GM12878 (cell line): Measurements from ENCODE around the gene CCND2. TPM values are rescaled to one million over a fixed set of nuclear protein-coding genes. Genes with fewer than 3 reads are reported as not detected.
A peak's percentile ranks its signal among the peaks of the same experiment; 100 is the strongest.

Experiments used
- ATAC-seq: fragments of 200-7000 bp; cut with Tn5 transposase; 3 replicates; pipeline ENCODE4 v1.9.1; 2020; ENCODE audit warnings: mild to moderate bottlenecking, moderate library complexity
- BruUV-seq: library from RNA; stranded (reverse); fragments of 400-500 nt; replicated peaks from 2 replicates; lab custom pipeline; 2021; lab: Mats Ljungman, UMichigan
- CTCF ChIA-PET: fragments of 300-600 bp; sonication (Branson Sonifier 250); formaldehyde crosslinking; extraction: SDS; loops from one replicate; lab custom pipeline; 2021; ENCODE audit warnings: inconsistent platforms; lab: Yijun Ruan, JAX
- POLR2A ChIA-PET: fragments of 350-600 bp; formaldehyde crosslinking; extraction: SDS; loops from one replicate; lab custom pipeline; 2021; ENCODE audit warnings: inconsistent platforms; lab: Charles Lee
- RAD21 ChIA-PET: fragments of 300-600 bp; sonication (Branson Sonifier 250); formaldehyde crosslinking; loops from one replicate; lab custom pipeline; 2023; ENCODE audit warnings: antibody characterized with exemption; ENCODE audit not compliant: unreplicated experiment; lab: Charles Lee
- SMC1A ChIA-PET: fragments of 300-600 bp; sonication (Branson Sonifier 250); formaldehyde crosslinking; loops from one replicate; lab custom pipeline; 2023; ENCODE audit not compliant: unreplicated experiment, uncharacterized antibody; lab: Charles Lee
- DNase-seq: peaks from one replicate; pipeline ENCODE4 v3.0.0-alpha.2; 2011; ENCODE audit warnings: low read depth, low spot score
- FAIRE-seq: peaks from 3 replicates; lab custom pipeline; 2011; peaks lifted over from hg19 to GRCh38; lab: Jason Lieb, UNC
- H2AFZ ChIP-seq: 2 replicates; pipeline ENCODE4 v1.6.0; 2011; ENCODE audit warnings: low read depth, low read length, control low read depth; ENCODE audit not compliant: control insufficient read depth
- H3K27ac ChIP-seq: 2 replicates; pipeline ENCODE4 v1.5.1; 2011; ENCODE audit warnings: control low read depth; ENCODE audit not compliant: control insufficient read depth, insufficient read depth
- H3K27me3 ChIP-seq, 2 experiments: replicated peaks in 1 of 2; 2 replicates each; pipeline versions ENCODE4 v1.6.0 to v1.6.1; 2011; ENCODE audit warnings: low read length in 1 of 2; ENCODE audit not compliant: control insufficient read depth in 2 of 2, insufficient read depth in 2 of 2
- H3K36me3 ChIP-seq, 2 experiments: 2 replicates each; pipeline ENCODE4 v1.5.1; 2011; ENCODE audit warnings: low read length in 1 of 2; ENCODE audit not compliant: control insufficient read depth in 2 of 2, insufficient read depth in 2 of 2
- H3K4me1 ChIP-seq: 2 replicates; pipeline ENCODE4 v1.6.1; 2011; ENCODE audit warnings: mild to moderate bottlenecking, low read length, moderate library complexity, mixed read lengths; ENCODE audit not compliant: control insufficient read depth, insufficient read depth
- H3K4me2 ChIP-seq: 2 replicates; pipeline ENCODE4 v1.6.0; 2011; ENCODE audit warnings: control low read depth; ENCODE audit not compliant: control insufficient read depth, insufficient read depth
- H3K4me3 ChIP-seq: fragments of 200-600 bp; sonication (generic); 2 replicates; pipeline ENCODE4 v1.5.1; 2016
- H3K79me2 ChIP-seq: 2 replicates; pipeline ENCODE4 v1.6.0; 2011; ENCODE audit warnings: low read length; ENCODE audit not compliant: control insufficient read depth, insufficient read depth
- H3K9ac ChIP-seq: 2 replicates; pipeline ENCODE4 v1.8.0; 2011; ENCODE audit warnings: low read length, control low read depth, mixed read lengths; ENCODE audit not compliant: control insufficient read depth, insufficient read depth
- H3K9me3 ChIP-seq: replicated peaks from 3 replicates; pipeline ENCODE4 v1.5.1; 2011; ENCODE audit warnings: mild to moderate bottlenecking, low read length; ENCODE audit not compliant: control insufficient read depth, insufficient read depth
- H4K20me1 ChIP-seq: 2 replicates; pipeline ENCODE4 v1.6.0; 2011; ENCODE audit not compliant: control insufficient read depth, insufficient read depth
- BCL11A ChIP-seq: IDR thresholded peaks from 2 replicates; pipeline ENCODE4 v1.6.1; 2011; ENCODE audit warnings: low read depth, low read length
- ETV6 ChIP-seq, 2 experiments: fragments of 450-650 bp in 1 of 2; IDR thresholded peaks in 1 of 2; conservative IDR thresholded peaks in 1 of 2; 2 replicates each; pipeline ENCODE4 v1.6.1; 2014; ENCODE audit warnings: antibody characterized with exemption in 1 of 2, borderline replicate concordance in 1 of 2, low read depth in 1 of 2, mild to moderate bottlenecking in 1 of 2, moderate library complexity in 1 of 2
- FOXK2 ChIP-seq: fragments of 450-650 bp; IDR thresholded peaks from 2 replicates; pipeline ENCODE4 v1.6.1; 2017; ENCODE audit warnings: mild to moderate bottlenecking, moderate library complexity
- GABPA ChIP-seq: IDR thresholded peaks from 2 replicates; pipeline ENCODE4 v1.6.1; 2014; ENCODE audit warnings: antibody characterized with exemption, low read depth, mild to moderate bottlenecking, inconsistent platforms
- GATAD2B ChIP-seq: fragments of 450-650 bp; conservative IDR thresholded peaks from 2 replicates; pipeline ENCODE4 v1.6.1; 2017; ENCODE audit warnings: low read depth, mild to moderate bottlenecking, moderate library complexity
- IKZF1 ChIP-seq: fragments of 450-650 bp; conservative IDR thresholded peaks from 2 replicates; pipeline ENCODE4 v1.6.1; 2017; ENCODE audit warnings: antibody characterized with exemption, mild to moderate bottlenecking
- MEF2A ChIP-seq: IDR thresholded peaks from 2 replicates; pipeline ENCODE4 v1.6.1; 2011; ENCODE audit warnings: low read depth, mild to moderate bottlenecking, low read length, moderate library complexity; ENCODE audit not compliant: insufficient read depth
- MTA3 ChIP-seq: IDR thresholded peaks from 2 replicates; pipeline ENCODE4 v1.6.1; 2012; ENCODE audit warnings: low read length, inconsistent platforms, borderline replicate concordance
- NKRF ChIP-seq: fragments of 450-650 bp; conservative IDR thresholded peaks from 2 replicates; pipeline ENCODE4 v1.6.1; 2017; ENCODE audit warnings: mild to moderate bottlenecking, moderate library complexity
- PBX3 ChIP-seq: IDR thresholded peaks from 2 replicates; pipeline ENCODE4 v1.6.1; 2011; ENCODE audit warnings: mild to moderate bottlenecking, low read depth, low read length, moderate library complexity; ENCODE audit not compliant: insufficient replicate concordance
- RELB ChIP-seq: fragments of 450-650 bp; IDR thresholded peaks from 2 replicates; pipeline ENCODE4 v1.6.1; 2017; ENCODE audit warnings: low read depth, mild to moderate bottlenecking, moderate library complexity
- RUNX3 ChIP-seq: IDR thresholded peaks from 2 replicates; pipeline ENCODE4 v1.6.1; 2012; ENCODE audit warnings: low read length, inconsistent platforms
- ZNF24 ChIP-seq: fragments of 450-650 bp; IDR thresholded peaks from 2 replicates; pipeline ENCODE4 v1.6.1; 2017; ENCODE audit warnings: antibody characterized with exemption, mild to moderate bottlenecking
- ZSCAN29 ChIP-seq: fragments of 450-650 bp; IDR thresholded peaks from 2 replicates; pipeline ENCODE4 v1.6.1; 2017; ENCODE audit warnings: mild to moderate bottlenecking, moderate library complexity
- WGBS: methylation state at CpG from one replicate; pipeline ENCODE4 v1.1.6; 2016; ENCODE audit warnings: low lambda C conversion rate; ENCODE audit not compliant: insufficient replicate concordance, insufficient coverage; ENCODE audit errors: missing lambda C conversion rate; 5-methylcytosine and 5-hydroxymethylcytosine counted together
- in situ Hi-C: fragments of 300-500 bp; cut with MboI; formaldehyde crosslinking; loops from 9 replicates; pipeline ENCODE4 v1.14.3; 2018; ENCODE audit warnings: mixed read lengths
- intact Hi-C: fragments of 100-400 bp; cut with micrococcal nuclease; formaldehyde crosslinking; loops from one replicate; pipeline ENCODE4 v1.14.2; 2022; ENCODE audit not compliant: unreplicated experiment
- polyA plus RNA-seq, 11 experiments: library from polyadenylated mRNA; depleted of rRNA in 4 of 11; unstranded in 6 of 11; stranded (reverse) in 5 of 11; fragments of >200 nt; fragmentation: Nextera tagmentation in 4 of 11; fragmentation: Illumina TruSeq in 1 of 11; extraction: Ambion mirVana in 4 of 11; extraction: Trizol in 1 of 11; gene quantifications; 1 replicate in 1 of 11; 2 replicates in 10 of 11; pipeline versions ENCODE4 v1.2.1 to v1.2.3, GENCODE V29; 2011 to 2016; ENCODE audit warnings: inconsistent platforms in 2 of 11, missing spikeins in 2 of 11, low read depth in 1 of 11
- total RNA-seq, 4 experiments: library from RNA; depleted of rRNA in 3 of 4; stranded (reverse); fragments of >200 nt in 3 of 4; fragmentation: Illumina TruSeq in 1 of 4; extraction: Trizol in 1 of 4; gene quantifications; 2 replicates each; pipeline versions ENCODE4 v1.2.1 to v1.2.3, GENCODE V29; 2013 to 2021
- TF ChIP-seq, protein P1 (sequence below): IDR thresholded peaks from 2 replicates; pipeline ENCODE4 v1.6.1; 2012; ENCODE audit warnings: improper control_type of control experiment, low read depth, low read length; ENCODE audit not compliant: insufficient replicate concordance

CCND2 gene
- total and polyA plus RNA-seq, 10 of the 15 experiments (the other 5 are each of a cell fraction or from before 2014, with no cell fraction given), result 30.1 to 263 (median 152) TPM

DNA sequence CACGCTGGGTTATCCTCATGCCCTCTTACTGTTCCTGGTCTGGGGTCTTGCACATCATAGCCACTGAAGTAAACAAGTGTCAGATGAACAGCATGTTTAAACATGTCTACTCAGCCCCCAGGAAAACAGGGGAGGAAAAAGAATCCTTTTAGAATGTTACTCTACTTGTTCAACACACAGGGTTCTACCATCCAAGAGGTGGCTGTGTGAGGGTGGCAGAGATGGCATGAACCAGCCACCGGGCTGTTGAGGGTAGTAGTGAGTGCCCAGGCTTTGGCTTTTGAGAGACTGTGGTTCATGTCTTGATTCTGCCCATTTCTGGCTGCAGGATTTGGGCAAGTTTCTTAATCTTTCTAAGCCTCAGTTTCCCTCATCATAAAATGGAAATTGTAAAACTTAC, 21.6 kb upstream of the CCND2 start:
- SMC1A ChIA-PET, result interaction anchor here (1.5 to 1.6 kb wide), 2 partner anchors 8 to 105 kb away, joined by 4 to 7 read pairs; no protein-coding TSS in a partner anchor
- H3K4me2 ChIP-seq, result no peak overlapping the region
- RAD21 ChIA-PET, result interaction anchor here (1.6 kb wide), 1 partner anchor 100 kb away, joined by 3 read pairs; no protein-coding TSS in a partner anchor
- H3K4me1 ChIP-seq, result no peaks in the 10 kb centered on the region
- no peaks in the 10 kb centered on the region; a peak in 1 of 4 replicates for H3K27me3 ChIP-seq
- in situ Hi-C loops (no loop called here), intact Hi-C loops (no loop called here)
- no peak overlapping the region for H3K4me3 ChIP-seq
- H2AFZ ChIP-seq, result no peak overlapping the region
- ATAC-seq (0 out of 3 replicates have a peak, but pooled peaks have one; percentile 21), FAIRE-seq (no peak), DNase-seq (no peak)
- no peaks in the 10 kb centered on the region for H3K36me3 ChIP-seq
- no peaks in the 10 kb centered on the region for H4K20me1 ChIP-seq
- no peak overlapping the region for H3K9ac ChIP-seq
- WGBS, result 24% methylated on average over 2 of the region's 2 CpGs
- H3K27ac ChIP-seq, result no peak overlapping the region
- no peaks in the 10 kb centered on the region for H3K79me2 ChIP-seq
- H3K9me3 ChIP-seq, result no peaks in the 10 kb centered on the region
- no TSS peak for BruUV-seq
- POLR2A ChIA-PET, result no interaction called here
- CTCF ChIA-PET, result no interaction called here
- TF ChIP-seq BCL11A (no peak), ZNF24 (no peak), FOXK2 (no peak), ETV6 (conservative IDR thresholded peaks at IDR 0.05 in 1 of 2, IDR thresholded peaks at IDR 0.05 in 1 of 2; ENCODE audit: borderline replicate concordance in 1 of 2, low read depth in 1 of 2) (no peak), IKZF1 (no peak), RUNX3 (no peak), MEF2A (no peak), NKRF (no peak), GATAD2B (no peak), RELB (no peak), ZSCAN29 (no peak), GABPA (no peak), MTA3 (no peak), PBX3 (no peak)
- TF ChIP-seq, protein P1, sequence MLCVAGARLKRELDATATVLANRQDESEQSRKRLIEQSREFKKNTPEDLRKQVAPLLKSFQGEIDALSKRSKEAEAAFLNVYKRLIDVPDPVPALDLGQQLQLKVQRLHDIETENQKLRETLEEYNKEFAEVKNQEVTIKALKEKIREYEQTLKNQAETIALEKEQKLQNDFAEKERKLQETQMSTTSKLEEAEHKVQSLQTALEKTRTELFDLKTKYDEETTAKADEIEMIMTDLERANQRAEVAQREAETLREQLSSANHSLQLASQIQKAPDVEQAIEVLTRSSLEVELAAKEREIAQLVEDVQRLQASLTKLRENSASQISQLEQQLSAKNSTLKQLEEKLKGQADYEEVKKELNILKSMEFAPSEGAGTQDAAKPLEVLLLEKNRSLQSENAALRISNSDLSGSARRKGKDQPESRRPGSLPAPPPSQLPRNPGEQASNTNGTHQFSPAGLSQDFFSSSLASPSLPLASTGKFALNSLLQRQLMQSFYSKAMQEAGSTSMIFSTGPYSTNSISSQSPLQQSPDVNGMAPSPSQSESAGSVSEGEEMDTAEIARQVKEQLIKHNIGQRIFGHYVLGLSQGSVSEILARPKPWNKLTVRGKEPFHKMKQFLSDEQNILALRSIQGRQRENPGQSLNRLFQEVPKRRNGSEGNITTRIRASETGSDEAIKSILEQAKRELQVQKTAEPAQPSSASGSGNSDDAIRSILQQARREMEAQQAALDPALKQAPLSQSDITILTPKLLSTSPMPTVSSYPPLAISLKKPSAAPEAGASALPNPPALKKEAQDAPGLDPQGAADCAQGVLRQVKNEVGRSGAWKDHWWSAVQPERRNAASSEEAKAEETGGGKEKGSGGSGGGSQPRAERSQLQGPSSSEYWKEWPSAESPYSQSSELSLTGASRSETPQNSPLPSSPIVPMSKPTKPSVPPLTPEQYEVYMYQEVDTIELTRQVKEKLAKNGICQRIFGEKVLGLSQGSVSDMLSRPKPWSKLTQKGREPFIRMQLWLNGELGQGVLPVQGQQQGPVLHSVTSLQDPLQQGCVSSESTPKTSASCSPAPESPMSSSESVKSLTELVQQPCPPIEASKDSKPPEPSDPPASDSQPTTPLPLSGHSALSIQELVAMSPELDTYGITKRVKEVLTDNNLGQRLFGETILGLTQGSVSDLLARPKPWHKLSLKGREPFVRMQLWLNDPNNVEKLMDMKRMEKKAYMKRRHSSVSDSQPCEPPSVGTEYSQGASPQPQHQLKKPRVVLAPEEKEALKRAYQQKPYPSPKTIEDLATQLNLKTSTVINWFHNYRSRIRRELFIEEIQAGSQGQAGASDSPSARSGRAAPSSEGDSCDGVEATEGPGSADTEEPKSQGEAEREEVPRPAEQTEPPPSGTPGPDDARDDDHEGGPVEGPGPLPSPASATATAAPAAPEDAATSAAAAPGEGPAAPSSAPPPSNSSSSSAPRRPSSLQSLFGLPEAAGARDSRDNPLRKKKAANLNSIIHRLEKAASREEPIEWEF, result no peak
